ENCODE data around the gene P3H3.
"Not testable (repeated sequence)": the region's sequence is repeated elsewhere in the genome, so short reads cannot be mapped to it uniquely, and the experiment has no call there.

Gene P3H3

GRCh38 chr12:6887460-6887859 is 59.3 kb downstream of the P3H3 start:
- no peak for TF ChIP-seq CTCF (IDR thresholded peaks at IDR 0.05; ENCODE audit: low read depth, low read length)
- H3K36me3 ChIP-seq = peaks cover 7% of the 10 kb centered on the region
- peaks cover 10% of the 10 kb centered on the region for H3K4me1 ChIP-seq
- DNase-seq = no peak
- no peak overlapping the region for H3K4me3 ChIP-seq (ENCODE audit: low read depth, low read length)
- no peaks in the 10 kb centered on the region for H3K9me3 ChIP-seq
- H3K27me3 ChIP-seq = no peaks in the 10 kb centered on the region

- no peak for TF ChIP-seq CTCF (IDR thresholded peaks at IDR 0.05; ENCODE audit: low read depth, low read length)
- Histone ChIP-seq H3K9me3 (no peaks in the 10 kb centered on the region), H3K4me3 (ENCODE audit: low read depth, low read length) (no peak overlapping the region), H3K36me3 (peaks cover 7% of the 10 kb centered on the region), H3K4me1 (peaks cover 10% of the 10 kb centered on the region), H3K27me3 (no peaks in the 10 kb centered on the region)
- DNase-seq = no peak
Measured at GRCh38 chr12:6888360-6888759, 60.2 kb downstream of the P3H3 start.

GRCh38 chr12:6888794-6889193 is 60.6 kb downstream of the P3H3 start:
- H3K9me3 ChIP-seq; H3K4me1 ChIP-seq; H3K36me3 ChIP-seq; H3K4me3 ChIP-seq (ENCODE audit: low read depth, low read length); H3K27me3 ChIP-seq; DNase-seq: not testable (repeated sequence)

All from BE2C (cell line).